HG03378 (cell line): ENCODE measurements around the gene PRR23E.

Experiments
- ATAC-seq: cut with Tn5 transposase; IDR thresholded peaks from one replicate; pipeline ENCODE4 v1.9.1; 2021; ENCODE audit warnings: mild to moderate bottlenecking, moderate library complexity; ENCODE audit not compliant: unreplicated experiment

The PRR23E gene

DNA sequence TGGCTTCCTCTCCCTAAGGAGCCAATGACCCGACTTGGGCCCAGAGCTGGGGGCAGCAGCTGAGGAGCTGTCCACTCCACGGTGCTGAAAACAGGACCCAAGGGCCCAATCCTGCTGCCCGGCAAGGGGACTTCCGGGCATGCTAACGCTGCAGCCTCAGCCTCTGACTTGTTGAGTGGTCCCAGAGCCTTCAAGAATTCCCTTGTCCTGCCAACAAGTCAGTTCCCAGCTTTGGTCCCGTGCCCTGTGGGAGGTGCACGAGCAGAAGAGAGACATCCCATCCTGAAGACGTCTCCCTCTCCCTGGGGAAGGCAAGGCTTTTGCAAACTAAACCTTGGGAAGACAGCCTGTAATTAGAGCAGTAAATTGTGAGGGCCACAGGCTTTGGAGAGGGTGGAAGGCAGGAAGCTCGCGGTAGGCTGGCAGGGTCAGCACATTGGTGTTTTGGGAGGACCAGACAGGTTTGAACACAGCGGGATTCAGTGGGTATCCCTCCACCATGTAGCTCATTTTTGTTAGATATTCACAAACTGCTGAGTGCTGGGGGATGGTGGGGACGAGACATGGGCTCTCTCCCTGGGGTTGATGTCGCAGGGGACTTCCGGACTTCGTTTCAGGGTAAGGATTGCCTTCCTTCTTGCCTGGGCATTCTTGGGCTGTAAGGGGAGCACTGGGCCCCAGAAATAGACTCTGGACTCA lies 29.8 kb upstream of the PRR23E start:
- ATAC-seq, result no peak

DNA sequence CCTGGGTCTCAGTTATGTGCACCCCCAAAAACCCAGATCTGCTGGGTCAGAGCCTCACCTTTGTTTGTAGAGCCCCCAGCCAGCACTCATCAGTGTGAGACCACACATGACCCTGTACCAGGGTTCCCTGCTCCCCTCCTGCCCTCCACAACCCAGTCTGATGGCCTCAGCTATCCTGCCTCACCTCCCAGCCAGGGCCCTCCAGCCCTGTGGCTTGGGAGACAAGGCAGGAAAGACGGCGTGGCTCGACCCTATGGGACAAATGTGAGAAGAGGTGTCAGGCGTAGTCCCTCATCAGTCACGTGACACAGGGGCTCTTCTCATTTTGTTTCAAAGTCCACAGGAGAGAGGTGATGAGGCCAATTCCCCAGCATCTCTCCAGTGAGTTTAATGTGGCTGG lies 28.3 kb upstream of the PRR23E start:
- no peak for ATAC-seq

DNA sequence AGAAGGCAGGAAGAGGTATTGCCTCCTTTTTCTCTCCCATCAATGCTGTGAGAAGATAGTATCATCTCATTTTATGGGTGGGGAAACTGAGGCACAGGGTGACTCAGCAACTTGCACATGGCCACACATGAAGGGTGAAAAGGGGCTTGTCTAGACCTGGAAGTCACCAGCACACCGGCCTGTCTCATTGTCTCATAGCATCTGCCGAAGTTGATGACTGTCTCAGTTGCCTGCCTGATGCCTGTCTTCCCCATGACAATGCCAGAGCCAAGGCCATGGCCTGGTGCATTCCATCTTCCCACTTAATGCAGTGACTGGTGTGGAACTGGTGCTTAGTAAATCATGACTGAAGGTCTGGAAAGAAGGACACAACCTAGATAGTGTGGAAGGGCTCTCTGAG lies 27.9 kb upstream of the PRR23E start:
- ATAC-seq, result no peak

DNA sequence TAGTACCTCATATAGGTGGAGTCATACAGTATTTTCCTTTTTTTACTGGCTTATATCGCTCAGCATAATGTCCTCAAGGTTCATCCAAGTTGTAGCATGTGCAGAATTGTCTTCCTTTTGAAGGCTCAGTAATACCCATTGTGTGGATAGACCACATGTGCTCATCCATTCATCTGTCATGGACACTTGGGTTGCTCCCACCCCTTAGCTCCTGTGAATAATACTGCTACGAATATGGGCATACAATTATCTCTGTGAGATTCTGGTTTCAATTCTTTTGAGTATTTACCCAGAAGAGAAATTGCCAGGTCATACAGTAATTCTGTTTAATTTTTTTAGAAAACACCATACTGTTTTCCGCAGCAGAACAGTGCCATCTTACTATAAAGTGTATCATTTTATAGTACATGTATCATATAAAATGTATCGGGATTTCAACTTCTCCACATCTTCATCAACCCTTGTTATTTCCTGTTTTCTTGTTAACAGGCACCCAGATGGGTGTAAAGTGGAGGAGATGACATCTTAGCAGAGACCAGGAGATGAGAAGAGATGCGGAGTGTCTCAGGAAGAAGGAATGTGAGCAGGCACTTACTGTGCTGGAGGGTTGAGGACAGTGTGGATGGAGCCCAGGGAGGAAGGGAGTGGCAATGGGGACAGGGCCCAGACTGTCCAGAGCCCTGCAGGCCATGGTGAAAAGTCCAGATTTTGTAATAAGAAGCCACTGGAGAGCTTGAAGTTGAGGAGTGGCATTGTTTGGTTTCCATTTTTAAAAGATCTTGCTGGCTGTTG lies 27.0 kb upstream of the PRR23E start:
- no peak for ATAC-seq

DNA sequence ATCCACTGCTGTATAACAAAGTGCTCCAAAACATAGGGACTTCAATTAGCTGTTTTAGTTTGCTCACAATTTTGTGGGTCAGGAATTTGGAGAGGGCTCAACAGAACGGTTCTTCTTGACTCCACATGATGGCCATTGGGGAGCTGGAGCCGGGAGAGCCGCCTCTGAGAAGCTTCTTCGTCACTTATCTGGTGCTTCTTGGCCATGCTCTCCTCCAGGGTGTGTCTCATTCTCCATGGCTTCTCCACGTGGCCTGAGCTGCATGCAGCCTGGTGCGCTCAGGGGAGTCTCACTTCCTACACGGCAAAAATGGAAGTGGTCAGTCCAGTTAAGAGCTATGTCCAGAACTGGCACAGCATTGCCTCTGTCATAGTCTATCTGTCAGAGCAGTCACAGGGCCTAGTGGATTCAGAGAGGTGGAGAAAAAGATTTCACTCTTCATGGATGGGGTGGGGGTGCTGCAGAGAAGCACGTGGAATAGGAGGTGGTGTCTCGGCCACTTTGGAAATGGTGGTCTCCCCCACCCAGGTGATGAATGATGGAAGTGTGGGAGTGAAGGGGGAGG lies 26.3 kb upstream of the PRR23E start:
- no peak for ATAC-seq

DNA sequence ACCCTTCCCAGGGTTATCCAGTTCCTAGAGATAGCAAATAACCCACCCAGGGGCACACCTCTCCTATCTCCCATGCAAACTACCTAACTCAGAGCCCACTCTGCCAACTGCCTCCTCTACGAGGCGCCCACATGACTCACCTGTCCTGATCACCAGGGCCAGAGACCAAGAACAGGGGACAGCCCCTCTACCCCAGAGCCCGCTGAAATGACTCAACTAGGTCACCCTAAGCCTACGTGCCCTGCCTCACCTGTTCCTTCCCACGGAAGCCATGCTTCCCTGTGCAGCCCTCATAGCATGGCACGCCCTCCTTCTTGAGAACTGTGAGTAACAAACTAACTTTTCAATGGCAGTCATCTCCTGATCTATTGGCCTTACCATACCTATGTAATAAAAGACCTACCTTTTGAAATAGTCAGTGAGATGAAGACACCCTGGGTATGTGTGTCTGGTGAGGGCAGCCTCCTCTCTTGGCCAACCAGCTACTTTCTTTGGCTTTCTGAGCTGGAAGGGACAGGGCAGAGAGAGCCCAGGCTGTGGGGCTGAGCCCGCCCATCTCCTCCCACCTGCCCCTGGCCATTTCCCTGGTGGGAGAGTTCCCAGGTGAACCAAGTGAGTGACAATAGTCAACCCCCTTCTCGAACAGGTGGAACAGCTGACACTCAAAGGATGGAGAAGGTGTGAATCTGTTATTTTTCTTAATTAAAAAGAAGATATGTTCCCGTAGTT lies 25.5 kb upstream of the PRR23E start:
- ATAC-seq, result no peak

DNA sequence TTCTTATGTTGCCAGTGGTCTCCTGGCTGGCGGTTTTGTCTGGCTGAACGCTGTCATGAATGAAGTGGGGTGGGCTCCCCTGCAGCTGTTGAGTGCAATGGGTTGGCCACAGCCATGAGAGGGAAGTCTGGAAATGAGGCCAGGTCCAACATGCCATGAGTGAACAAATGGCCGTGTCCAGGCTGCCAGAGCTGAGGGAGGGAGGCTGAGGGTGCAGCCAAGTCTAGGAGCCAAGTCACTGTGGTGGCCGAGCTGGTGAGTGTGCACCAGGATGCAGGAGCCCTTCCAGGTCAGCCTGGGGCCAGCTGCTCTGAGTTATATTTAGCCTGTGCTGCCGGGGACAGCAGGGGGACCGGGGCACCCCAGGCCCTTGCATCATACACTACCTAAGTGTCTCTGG lies 24.7 kb upstream of the PRR23E start:
- no peak for ATAC-seq

DNA sequence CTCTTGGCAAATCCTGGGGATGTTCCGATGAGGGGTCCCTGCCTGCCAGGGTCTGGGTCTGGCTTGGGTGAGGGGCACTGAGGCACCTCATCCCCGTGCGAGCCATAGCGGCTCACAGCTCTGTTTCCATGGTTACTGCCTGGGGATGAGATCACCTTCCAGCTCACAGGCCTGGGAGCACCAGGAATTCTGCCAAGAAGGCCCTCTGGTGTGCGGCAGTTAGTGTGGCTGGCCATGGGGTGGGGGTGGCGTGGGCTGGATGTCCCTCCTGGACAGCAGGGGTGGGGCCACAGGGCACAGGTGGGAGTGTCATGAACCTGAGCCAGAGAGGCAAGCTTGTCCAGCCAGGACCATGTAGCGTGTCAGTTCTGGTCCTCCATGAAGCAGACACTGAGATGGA lies 22.1 kb upstream of the PRR23E start:
- no peak for ATAC-seq

DNA sequence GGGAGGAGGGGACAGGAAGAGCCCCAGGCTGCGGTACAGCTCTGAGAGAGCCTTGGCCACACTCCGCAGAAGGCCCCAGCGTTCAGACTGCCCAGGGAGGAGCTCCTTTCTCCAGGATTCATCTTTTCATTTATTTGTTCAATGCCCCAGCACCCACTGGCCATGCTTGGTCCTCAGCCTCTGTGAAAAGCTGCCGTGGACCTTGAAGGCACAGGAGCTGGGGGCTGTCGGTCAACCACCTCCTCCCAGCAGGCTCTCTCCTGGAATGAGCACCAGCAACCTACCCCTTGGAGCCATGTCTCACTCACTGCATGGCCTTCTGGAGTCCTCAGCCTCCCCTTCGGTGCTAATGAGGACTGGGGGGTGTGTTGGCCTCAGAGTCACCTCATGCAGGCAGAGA lies 21.6 kb upstream of the PRR23E start:
- ATAC-seq, result no peak

DNA sequence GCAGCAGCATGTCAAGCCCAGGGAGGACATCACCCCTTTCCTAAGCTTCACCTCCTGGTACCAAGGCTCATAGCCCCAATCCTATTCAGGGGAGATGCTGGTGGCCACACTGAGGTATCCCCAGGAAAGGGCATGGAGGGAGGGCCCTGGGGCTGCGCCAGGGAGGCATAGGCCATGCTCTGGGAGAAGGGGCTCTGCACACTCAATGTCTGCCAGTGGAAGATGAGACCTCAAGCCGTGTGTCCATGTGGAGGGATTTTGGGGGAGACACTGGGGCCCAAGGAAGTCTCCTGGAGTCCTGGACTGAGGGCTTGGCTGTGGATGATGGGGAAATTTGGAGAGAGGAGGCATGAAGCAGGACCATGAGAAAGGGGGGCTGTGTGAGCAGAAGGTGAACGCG lies 21.2 kb upstream of the PRR23E start:
- no peak for ATAC-seq

DNA sequence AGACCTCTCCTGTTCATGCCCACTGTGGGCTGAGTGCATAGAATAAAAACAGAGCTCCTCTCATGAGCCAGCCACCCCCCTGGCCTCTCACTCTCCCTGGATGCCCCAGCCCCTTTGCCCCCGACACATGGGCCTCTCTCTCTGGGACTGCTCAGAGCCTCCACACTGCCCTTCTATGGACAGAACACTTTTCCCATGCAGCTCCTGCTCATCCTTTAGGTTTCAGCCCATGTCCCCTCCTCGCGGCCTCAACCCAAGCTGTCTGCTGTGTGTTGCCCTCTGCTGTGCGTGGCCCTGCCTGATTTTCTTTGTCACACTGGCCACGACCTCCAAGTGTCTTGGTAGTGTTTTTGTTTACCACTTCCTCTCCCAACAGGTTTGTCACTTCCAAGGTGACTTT lies 20.7 kb upstream of the PRR23E start:
- ATAC-seq, result no peak

DNA sequence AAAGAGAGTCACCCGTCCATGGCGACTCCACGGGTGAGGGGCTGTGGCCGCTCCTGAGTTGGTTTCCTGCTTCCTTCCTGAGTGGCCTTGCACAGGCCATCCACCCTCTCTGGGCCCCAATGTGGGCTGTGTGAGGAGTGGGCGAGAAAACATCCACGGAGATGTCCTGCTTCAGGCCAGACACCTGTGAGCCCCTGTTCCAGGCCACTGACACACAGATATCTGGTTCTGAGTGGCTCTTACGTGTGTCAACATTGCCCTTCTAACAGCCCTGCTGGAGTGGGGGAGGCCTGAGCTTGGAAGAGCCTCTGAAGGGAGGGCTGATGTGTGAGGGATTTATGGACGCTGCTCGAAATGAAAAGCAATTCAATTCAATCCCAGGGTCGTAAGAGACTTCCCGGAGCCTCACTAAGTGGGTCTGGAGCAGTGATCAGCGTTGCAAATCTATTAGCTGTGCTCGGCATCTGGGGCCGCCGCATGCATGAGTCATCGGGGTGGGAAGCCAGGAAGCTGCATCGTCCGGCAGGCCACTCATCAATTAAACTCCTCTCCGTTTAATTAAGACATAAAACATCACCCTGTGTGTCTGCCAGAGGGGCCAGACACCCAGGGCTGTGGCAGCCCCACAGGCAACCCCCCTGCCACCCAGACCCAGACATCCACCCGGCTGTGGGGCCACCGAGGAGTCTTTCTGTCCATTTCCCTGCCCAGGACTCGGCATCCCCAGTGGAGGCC lies 20.0 kb upstream of the PRR23E start:
- ATAC-seq, result no peak

DNA sequence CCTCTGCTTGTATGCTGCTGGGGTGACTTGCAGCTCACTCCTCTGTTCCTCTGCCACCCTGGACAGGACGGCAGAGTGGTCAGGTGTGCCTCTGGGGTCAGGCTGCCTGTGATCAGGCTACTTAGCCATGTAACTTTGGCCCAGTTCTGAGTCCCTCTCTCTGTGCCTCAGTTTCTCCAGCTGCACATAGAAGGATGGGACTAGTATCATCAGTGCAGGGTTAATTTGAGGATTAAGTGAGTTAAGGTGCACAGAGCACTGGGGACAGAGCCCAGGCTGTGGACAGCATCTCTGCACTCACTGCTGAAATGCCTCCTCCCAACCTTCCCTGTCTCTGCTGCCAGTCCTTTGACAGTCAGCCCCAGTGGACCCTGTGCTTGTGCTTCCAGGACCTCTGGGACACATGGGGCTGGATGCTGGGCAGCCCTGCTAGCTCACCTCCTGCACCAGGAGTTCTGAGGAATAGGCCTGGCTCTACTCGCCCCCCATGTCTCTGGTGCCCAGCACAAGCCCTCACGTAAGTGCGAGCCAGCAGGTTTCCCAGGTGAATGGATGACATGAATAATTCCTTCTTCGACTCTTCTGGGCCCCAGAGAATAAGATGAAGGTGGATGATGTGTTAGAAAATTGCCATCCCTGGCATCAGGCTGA lies 19.3 kb upstream of the PRR23E start:
- no peak for ATAC-seq

DNA sequence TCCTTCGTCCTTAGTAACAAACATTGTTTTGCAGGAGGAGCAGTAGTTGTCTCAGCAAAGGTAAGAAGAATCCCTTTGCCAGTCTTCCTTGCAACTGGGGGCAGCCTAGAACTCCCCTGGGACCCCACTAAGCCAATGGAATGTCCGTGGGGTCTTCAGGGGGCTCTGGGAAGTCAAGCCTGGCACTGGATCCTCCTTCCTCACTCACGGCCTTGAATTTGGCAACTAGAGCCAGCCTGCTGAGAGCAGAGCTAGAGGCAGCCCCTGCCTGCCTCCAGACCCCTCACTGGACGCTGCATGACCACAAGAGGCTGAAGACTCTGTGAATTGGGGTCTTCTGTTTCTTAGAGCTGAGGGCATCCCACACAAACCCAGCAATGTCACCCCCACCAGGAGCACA lies 18.6 kb upstream of the PRR23E start:
- no peak for ATAC-seq

DNA sequence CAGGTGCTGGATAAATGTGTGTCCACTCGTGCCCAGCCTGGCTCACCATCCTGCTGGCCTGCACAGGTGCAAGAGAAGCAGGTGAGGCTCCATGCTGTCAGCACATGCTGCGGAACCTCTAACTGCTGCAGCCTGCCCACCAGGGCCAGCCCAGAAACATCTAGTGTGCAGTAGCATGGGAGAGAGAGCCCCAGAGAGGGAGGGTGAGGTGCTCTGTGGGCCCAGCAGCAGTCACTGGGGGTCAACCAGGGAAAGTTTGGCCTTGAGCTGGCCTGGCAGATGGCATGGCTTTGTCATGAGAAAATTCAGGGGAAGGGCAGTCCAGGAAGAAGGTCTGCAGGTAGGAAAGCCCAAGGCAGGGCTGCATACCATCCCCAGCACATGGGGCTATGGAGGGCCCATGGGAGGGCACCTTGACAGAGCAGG lies 18.2 kb upstream of the PRR23E start:
- no peak for ATAC-seq

DNA sequence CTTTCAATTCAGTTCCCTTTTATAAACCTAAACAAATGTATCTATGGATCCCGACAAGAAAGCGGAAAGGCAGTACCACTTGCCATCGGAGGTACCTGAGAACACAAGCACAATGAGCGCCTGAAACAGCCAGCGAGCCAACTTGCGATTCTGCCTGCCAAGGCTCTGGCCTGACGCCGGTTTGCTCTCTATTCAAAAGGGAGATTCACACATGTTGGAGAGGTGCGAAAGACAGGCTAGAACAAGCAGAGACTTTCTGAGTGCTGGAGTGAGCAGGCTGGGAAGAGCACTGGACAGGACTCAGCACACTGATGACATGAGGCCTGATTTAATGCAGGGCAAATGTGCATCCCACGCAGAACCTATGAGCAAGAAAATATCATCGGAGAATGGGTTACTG lies 17.7 kb upstream of the PRR23E start:
- no peak for ATAC-seq

DNA sequence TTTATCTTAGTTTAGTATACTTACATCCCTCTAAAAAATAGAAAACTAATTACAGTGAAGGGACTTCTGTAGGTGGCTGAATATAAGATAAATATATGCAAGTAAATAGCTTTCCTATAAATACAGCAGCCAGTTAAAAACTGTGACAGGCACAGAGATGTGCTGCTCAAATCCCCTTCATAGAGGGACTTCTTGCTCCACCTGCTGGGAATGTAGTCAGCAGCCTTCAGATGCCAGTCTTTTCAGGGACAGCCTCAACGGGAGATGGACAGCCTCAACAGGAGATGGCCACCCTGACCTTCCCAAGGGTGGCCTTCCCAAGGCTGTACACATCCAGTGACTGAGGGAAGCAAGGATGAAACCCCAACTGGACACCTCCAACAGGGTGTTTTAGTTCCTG lies 15.7 kb upstream of the PRR23E start:
- no peak for ATAC-seq

DNA sequence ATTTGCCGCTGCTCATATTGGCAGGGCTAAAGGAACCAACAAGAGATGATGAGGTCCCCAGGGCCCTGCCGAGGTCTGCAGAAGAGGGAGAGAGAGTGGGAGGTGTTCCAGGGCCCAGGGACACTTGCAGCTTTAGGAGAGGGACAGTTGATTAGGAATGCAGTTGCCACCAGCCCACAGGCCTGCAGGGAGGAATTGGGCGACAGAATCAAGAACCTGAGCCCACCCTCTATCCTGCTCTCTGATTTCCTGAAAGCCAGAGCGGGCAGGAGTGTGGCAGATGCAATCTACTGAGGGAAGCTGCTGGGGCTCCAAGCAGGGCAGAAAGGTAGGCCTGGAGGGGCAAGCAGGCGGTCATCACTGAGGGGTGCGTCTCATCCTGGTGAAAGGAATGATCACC lies 12.1 kb upstream of the PRR23E start:
- no peak for ATAC-seq

DNA sequence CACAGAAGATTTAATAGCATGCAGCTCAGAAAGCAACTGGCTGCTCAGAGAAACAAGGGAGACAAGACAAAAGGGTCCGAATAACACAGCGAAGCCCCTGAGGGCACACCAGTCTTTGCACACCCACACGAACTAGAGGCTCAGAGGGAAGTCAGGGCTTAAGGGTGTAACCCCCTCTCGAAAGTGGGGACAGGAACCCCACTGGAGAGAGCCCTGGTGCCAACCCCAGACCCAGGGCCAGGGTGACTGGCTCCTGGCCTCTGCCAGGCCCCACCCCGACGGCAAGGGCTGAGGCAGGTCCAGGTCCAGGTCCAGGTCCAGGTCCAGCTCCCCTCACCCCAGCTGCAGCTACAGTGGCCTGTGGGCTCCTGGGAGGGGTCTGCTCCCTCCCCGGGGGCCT lies 10.5 kb upstream of the PRR23E start:
- no peak for ATAC-seq
